Left lung (tissue), 14 donors: ENCODE measurements around the gene DPPA2. TPM values are rescaled to one million over a fixed set of nuclear protein-coding genes. Genes with fewer than 3 reads are reported as not detected.
"Not testable (repeated sequence)": the region's sequence is repeated elsewhere in the genome, so short reads cannot be mapped to it uniquely, and the experiment has no call there.

Source experiments
- ATAC-seq: fragments of 200-7000 bp; cut with Tn5 transposase; one replicate; pipeline ENCODE4 v1.9.1; 2020; ENCODE audit warnings: moderate library complexity
- DNase-seq, 4 donors: peaks; one replicate each; pipeline ENCODE4 v3.0.0-alpha.2; 2013 to 2020
- H3K27ac ChIP-seq, 2 donors: fragments of 200-600 bp; sonication (generic) in 1 of 2; one replicate each; pipeline versions ENCODE4 v1.5.0 to v1.8.0; 2020 to 2021
- H3K27me3 ChIP-seq, 2 donors: fragments of 200-600 bp; sonication (generic) in 1 of 2; one replicate each; pipeline versions ENCODE4 v1.5.0 to v1.8.0; 2020 to 2021
- H3K36me3 ChIP-seq, 2 donors: fragments of 200-600 bp; sonication (generic) in 1 of 2; one replicate each; pipeline versions ENCODE4 v1.5.0 to v1.8.0; 2020 to 2021
- H3K4me1 ChIP-seq, 2 donors: fragments of 200-600 bp; one replicate each; pipeline ENCODE4 v1.8.0; 2021
- H3K4me3 ChIP-seq, 2 donors: fragments of 200-600 bp; sonication (generic) in 1 of 2; one replicate each; pipeline versions ENCODE4 v1.5.0 to v1.8.0; 2020 to 2021; ENCODE audit warnings: mild to moderate bottlenecking in 1 of 2
- H3K9me3 ChIP-seq, 2 donors: fragments of 200-600 bp; sonication (generic) in 1 of 2; one replicate each; pipeline versions ENCODE4 v1.5.0 to v1.8.0; 2020 to 2021
- intact Hi-C, 2 donors: fragments of 100-400 bp; cut with DNase I; formaldehyde crosslinking; loops; one replicate each; pipeline versions ENCODE4 v1.11.2 to v1.14.2; 2022
- long read RNA-seq, 12 donors: library from polyadenylated mRNA in 2 of 12; unstranded in 2 of 12; transcript quantifications; one replicate each; pipeline ENCODE4 v2.0.0 and lab custom pipeline, GENCODE V29; 2019 to 2026
- polyA plus RNA-seq, 6 donors: library from polyadenylated mRNA; unstranded; fragments of 120-200 nt; gene quantifications; one replicate each; pipeline ENCODE4 v1.2.1, GENCODE V29; 2013; ENCODE audit not compliant: insufficient read length in 6 of 6
- total RNA-seq, 2 donors: library from RNA; stranded (reverse); fragmentation: NEBNext Ultra II Directional; extraction: Animal tissue kit (Norgen Biotek cat#: 25700); gene quantifications; one replicate each; pipeline ENCODE4 v1.2.1, GENCODE V29; 2021
- TF ChIP-seq, protein P1 (sequence below), 2 donors: fragments of 200-600 bp; sonication (generic) in 1 of 2; IDR thresholded peaks; one replicate each; pipeline versions ENCODE4 v1.5.0 to v1.8.0; 2021; ENCODE audit warnings: antibody characterized with exemption in 2 of 2
- donor health status: DM: no; HTN: yes; CAD: no.
- donor health status: DM: no; HTN: no; CAD: no.

DPPA2 gene, protein sequence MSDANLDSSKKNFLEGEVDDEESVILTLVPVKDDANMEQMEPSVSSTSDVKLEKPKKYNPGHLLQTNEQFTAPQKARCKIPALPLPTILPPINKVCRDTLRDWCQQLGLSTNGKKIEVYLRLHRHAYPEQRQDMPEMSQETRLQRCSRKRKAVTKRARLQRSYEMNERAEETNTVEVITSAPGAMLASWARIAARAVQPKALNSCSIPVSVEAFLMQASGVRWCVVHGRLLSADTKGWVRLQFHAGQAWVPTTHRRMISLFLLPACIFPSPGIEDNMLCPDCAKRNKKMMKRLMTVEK
- total RNA-seq (not detected), polyA plus RNA-seq (under 1 TPM in 1 of 6 donors, not detected in 5; 0.15 TPM)
- long read RNA-seq, donor 1 = 0 reads
- long read RNA-seq, donor 2 = 0 reads
- long read RNA-seq, donor 3 = 0 reads
- long read RNA-seq, donor 4 = 0 reads
- long read RNA-seq, donor 5 = 0 reads
- long read RNA-seq, donor 6 = 0 reads
- long read RNA-seq, donor 7 = 0 reads
- long read RNA-seq, donor 8 = 0 reads
- long read RNA-seq, donor 9 = 0 reads
- long read RNA-seq, donor 10 = 0 reads
- long read RNA-seq, donor 11, partial matches to known transcripts = 5 of 5 reads
- long read RNA-seq, donor 11, other reads (novel, unspliced or antisense) = 0 of 5 reads
- long read RNA-seq, donor 12 = 0 reads

DNA sequence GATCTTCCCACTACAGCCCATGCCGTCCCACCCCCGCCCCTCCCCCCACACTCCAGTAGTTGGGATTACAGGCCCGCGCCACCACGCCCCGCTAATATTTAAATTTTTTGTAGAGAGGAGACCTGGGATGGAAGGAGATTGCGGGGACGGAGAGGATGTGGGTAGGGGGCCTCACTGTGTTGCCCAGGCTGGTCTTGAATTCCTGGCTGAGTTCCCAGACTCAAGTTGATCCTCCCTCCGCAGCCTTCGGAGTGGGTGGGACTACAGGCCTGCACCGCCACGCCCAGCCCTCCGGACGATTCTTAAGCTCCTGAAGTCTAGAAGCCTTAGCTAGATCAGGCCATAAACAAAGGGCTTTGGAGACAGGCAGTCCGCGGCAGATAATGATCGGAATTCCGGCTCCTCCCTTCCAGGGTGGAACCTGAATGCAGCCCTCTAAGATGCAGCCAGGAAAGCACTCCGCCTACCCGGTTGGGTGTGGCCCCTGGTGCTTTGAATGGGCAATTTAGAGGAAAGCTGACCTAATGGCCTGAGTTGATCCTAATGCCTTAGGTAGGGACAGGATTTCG is at the start of gene DPPA2:
DPPA2 (minus strand) TSS at position 356 of the 569 bp plus-strand sequence. CDS start 1,975 bp downstream, outside the sequence.
- Histone ChIP-seq H3K27me3 (no peaks in the 10 kb centered on the region), H3K4me3 (no peak within 1 kb of the TSS)
- TF ChIP-seq, protein P1, sequence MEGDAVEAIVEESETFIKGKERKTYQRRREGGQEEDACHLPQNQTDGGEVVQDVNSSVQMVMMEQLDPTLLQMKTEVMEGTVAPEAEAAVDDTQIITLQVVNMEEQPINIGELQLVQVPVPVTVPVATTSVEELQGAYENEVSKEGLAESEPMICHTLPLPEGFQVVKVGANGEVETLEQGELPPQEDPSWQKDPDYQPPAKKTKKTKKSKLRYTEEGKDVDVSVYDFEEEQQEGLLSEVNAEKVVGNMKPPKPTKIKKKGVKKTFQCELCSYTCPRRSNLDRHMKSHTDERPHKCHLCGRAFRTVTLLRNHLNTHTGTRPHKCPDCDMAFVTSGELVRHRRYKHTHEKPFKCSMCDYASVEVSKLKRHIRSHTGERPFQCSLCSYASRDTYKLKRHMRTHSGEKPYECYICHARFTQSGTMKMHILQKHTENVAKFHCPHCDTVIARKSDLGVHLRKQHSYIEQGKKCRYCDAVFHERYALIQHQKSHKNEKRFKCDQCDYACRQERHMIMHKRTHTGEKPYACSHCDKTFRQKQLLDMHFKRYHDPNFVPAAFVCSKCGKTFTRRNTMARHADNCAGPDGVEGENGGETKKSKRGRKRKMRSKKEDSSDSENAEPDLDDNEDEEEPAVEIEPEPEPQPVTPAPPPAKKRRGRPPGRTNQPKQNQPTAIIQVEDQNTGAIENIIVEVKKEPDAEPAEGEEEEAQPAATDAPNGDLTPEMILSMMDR (IDR thresholded peaks at IDR 0.05) = no peak

DNA sequence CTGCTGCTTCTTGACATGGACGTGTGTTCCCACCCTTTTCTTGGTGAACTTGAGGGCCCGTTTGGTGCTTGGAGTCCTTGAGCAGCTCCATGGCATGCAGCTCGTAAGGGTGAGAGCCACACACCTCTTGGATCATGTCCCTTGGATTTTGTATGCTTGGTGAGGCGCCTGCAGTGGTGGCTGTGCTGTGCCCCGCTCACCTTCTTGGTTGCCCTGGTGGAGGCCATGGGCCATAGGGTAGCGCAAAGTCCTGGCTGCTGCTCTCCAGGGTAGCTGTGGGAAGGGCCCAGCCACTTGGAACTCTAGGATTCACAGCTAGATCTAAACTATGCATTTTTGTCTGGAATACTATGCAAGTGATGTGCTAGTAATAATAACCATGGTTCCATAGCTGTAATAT is 47.8 kb upstream of the DPPA2 start:
- H3K4me3 ChIP-seq = no peak overlapping the region
- TF ChIP-seq, protein P1 (IDR thresholded peaks at IDR 0.05) = no peak
- H3K36me3 ChIP-seq = no peaks in the 10 kb centered on the region
- no peaks in the 10 kb centered on the region for H3K4me1 ChIP-seq
- intact Hi-C loops = no loop called here
- no peaks in the 10 kb centered on the region for H3K9me3 ChIP-seq
- ATAC-seq = no peak
- H3K27me3 ChIP-seq = no peaks in the 10 kb centered on the region
- H3K27ac ChIP-seq = no peak overlapping the region
- no peak for DNase-seq

More for the DNA sequence above, at the start of gene DPPA2:
- DNase-seq (no peak), ATAC-seq (no peak)
- H3K36me3 ChIP-seq = no peaks in the 10 kb centered on the region
- intact Hi-C loops = no loop called here
- H3K9me3 ChIP-seq = no peaks in the 10 kb centered on the region
- no peaks in the 10 kb centered on the region for H3K4me1 ChIP-seq
- no peak within 1 kb of the TSS for H3K27ac ChIP-seq

DNA sequence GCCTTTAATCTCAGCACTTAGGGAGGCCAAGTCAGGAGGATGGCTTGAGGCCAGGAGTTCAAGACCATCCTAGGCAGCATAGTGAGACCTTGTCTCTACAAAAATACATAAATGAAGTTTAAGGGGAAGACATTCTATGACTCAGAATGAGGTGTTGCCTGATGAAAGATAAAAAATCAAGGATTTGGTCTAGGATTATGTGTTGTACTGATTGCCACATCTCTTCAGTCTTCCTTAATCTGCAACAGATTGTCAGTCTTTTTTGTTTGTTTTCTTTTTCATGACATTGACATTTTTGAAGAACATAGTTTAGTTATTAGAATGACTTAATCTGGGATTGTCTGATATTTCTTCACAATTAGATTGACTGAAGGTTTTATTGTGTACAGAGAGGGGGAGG is 47.3 kb upstream of the DPPA2 start:
- Histone ChIP-seq H3K27me3 (no peaks in the 10 kb centered on the region), H3K4me1 (no peaks in the 10 kb centered on the region), H3K27ac (no peak overlapping the region), H3K4me3 (no peak overlapping the region), H3K36me3 (no peaks in the 10 kb centered on the region), H3K9me3 (no peaks in the 10 kb centered on the region)
- no peak for ATAC-seq
- TF ChIP-seq, protein P1 (IDR thresholded peaks at IDR 0.05) = no peak
- intact Hi-C loops = no loop called here
- DNase-seq = no peak

DNA sequence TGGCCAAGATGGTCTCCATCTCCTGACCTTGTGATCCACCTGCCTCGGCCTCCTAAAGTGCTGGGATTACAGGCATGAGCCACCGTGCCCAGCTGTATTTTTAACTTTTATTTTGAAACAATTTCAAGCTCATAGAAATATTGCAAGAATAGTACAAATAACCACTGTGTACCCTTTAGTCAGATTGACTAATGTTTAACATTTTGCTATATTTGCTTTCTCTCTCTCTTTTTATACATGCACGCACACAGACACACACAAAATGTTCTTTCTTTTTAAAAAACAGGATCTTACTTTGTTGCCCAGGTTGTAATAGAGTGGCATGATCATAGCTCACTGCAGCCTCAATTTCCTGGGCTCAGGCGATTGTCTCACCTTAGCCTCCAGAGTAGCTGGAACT is 46.5 kb upstream of the DPPA2 start:
- DNase-seq = no peak
- Histone ChIP-seq H3K4me3 (no peak overlapping the region), H3K9me3 (no peaks in the 10 kb centered on the region), H3K4me1 (no peaks in the 10 kb centered on the region), H3K27ac (no peak overlapping the region), H3K27me3 (no peaks in the 10 kb centered on the region), H3K36me3 (no peaks in the 10 kb centered on the region)
- ATAC-seq = no peak
- TF ChIP-seq, protein P1 (IDR thresholded peaks at IDR 0.05) = no peak
- intact Hi-C loops = no loop called here

DNA sequence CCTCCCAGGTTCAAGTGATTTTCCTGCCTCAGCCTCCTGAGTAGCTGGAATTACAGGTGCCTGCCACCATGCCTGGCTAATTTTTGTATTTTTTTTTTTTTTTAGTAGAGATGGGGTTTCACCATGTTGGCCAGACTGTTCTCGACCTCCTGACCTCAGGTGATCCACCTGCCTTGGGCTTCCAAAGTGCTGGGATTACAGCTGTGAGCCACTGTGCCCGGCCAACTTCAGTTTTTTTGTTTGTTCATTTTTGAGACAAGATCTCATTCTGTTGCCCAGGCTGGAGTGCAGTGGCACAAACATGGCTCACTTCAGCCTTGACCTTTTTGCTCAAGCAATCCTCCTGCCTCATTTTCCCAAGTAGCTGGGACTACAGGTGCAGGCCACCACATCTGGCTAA is 42.5 kb upstream of the DPPA2 start:
- intact Hi-C loops, ATAC-seq, H3K4me3 ChIP-seq, H3K9me3 ChIP-seq, H3K27ac ChIP-seq, H3K27me3 ChIP-seq, DNase-seq, H3K4me1 ChIP-seq, H3K36me3 ChIP-seq: not testable (repeated sequence)
